NCI-H1417 treated with DMSO at 0.1 percent for 48 hours (cell line): ENCODE data around the gene RNASE13.

Experiments used
- DNase-seq: peaks from one replicate; lab custom pipeline; 2025; lab: John Stamatoyannopoulos, UW

The RNASE13 gene

DNA sequence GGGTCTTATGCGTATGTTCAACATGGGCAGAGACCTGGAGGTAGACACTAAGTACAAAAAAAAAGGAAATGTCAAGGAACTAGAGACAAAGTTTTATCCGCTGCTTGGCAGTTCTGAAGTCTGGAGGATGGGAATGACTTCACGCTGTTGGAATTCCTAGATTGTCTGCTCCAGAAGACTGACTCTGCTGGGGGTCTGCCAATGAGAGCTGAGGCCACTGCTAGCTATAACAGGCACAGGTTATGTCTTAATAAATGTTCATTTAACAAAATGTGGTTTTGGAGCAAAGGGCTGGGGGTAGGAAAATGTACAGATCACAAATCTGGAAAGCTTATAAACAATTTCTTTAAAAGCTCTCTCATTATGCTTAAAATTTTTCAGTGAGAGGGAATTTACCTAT is 28.9 kb upstream of the RNASE13 start:
- DNase-seq: no peak

GRCh38 chr14:21061347-21061668 is 26.7 kb upstream of the RNASE13 start:
- DNase-seq: no peak

DNA sequence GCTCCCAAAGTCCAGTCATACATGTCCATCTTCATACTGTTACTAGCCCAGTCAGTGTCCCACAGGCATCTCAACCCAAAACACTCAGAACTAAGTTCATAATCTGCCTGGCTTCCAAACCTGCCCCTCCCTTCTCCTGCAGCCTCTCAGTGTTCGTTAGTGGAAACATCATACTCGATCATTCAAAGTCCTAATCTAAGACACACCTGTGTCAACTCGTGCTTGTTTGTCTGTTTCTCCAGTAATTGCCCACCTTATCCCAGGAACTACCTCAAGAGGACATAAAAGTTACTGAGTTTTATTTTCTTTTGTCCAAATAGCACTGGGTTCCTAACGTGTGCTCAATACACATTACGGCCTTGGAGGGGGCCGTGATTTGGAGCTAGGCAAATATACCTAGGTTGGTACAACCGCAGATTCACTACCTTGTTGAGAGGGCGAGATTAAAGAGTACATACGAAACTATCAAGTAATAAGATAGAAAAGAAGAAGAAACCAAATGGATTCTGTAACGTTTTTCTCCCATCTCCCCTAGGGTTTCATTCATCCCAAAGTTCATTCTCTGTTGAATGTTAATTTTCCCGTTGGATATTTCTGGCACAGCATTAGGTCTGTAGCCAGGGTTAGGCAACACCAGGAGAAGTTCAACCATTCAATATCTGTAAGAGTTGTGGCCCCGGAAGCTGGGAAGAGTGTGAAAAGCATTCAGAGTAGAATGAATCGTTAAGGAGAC is 26.2 kb upstream of the RNASE13 start:
- no peak for DNase-seq

- DNase-seq: no peak
These were observed 25.4 kb upstream of the RNASE13 start for GRCh38 chr14:21059842-21060613.

GRCh38 chr14:21058903-21059302 is 24.3 kb upstream of the RNASE13 start:
- no peak for DNase-seq

GRCh38 chr14:21057803-21058675 is 23.4 kb upstream of the RNASE13 start, which contains the start of gene RNASE8:
TSS of gene RNASE8 (plus strand) at chr14:21057822. CDS start at chr14:21057893, 71 bp downstream.
- DNase-seq: no peak

- DNase-seq: no peak
These were observed 22.0 kb upstream of the RNASE13 start for GRCh38 chr14:21056520-21057163.

GRCh38 chr14:21055432-21056117 is 21.0 kb upstream of the RNASE13 start:
- no peak for DNase-seq

DNA sequence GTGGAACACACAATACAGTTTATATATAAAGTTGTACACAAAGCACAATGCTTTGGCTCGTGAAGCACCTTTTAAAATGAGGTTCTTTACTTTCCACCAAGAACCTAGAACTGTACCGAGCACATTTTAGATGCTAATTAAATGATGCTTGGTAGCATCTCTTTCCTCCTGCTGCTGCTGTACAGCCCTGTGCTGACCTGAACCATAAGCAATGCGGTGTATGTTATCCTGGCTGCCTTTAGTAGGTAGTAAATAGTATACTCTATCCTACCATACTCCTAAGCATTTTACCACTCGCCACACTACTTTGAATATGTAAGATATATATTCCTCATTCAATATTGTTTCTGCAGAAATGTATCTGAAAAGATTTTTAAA is 20.1 kb upstream of the RNASE13 start:
- DNase-seq: no peak

DNA sequence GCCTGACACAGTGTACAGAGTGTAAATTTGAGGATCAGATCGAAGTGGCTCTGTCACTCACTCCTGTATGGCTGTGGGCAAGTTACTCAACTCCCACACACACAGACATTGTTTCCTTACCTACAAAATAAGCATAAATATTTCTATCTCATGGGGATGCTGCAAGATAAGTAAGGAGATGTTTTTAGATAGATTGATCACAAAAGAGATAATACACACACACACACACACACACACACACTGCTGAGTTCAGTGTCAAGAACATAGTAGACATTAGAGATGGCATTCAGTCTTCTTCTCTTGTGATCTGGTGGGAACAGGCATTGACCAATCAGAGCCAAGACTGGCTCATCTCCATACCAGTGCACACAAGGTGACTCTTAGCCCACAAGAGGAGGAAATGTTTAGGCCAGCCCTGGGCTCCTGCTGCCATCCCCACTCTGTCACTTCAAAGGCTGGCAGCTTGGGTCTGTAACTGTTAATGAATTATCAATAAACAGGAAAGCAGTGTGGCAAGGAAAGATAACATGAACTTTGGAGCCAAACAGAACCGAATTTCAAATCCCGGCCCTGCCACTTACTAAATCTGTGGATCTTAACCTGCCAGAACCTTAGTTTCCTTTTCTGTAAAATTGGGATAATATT is 19.6 kb upstream of the RNASE13 start:
- DNase-seq: no peak

- no peak for DNase-seq
These were observed 18.8 kb upstream of the RNASE13 start for GRCh38 chr14:21053184-21054122.

DNA sequence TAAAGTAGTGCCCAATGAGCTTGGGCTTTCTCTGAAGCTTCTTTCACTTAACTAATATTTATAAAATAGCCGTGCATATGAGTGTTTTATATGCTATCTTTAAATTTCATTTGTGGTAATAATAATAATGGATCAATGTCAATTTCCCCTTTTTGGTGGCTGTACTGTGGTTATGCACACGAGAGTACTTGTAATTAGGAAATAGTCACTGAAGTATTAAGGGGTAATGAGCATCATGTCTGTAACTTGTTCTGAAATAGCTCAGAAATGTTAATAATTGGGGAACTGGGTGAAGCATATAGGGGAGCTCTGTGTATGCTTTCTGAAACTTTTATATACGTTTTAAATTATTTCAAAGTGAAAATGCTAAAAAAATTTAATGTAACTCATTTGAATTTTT is 16.0 kb upstream of the RNASE13 start:
- DNase-seq: no peak

DNA sequence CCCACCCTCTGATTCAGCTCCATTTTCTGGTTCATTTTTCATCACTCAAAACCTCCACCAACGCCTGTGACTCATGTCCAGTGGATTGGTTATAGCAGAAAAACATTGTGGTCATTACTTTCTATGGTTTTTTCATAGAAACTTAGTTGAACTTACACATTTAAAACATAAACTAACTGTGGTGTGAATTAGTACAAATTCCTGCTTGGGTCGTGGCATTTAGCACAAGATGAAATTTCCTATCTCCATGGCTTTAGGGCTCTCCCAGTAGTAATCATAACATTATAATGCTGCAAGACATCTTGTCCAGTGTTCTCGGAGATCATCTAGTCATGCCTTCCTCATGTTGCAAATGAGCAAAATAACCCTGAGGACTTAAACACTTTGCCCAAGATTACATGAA is 14.7 kb upstream of the RNASE13 start:
- no peak for DNase-seq

DNA sequence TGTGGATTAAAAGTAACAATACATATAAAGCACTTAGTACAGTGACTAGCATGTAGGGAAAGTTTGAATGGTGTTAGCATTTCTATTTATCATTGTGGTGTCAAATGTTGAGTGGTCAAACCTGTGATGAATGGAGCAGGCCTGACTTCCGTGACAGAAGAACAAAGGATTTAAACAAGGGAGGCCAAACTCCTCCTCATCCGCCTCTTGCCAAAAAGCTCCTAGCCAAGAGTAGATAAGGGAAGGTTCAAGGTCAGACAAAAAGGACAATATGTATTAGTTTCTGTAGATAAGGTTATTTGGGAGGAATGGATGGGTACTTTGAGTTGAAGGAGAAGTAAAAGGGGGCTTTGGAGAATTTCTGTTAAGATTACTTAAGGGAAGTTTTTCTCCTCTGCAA is 14.0 kb upstream of the RNASE13 start:
- DNase-seq: no peak

GRCh38 chr14:21047378-21047781 is 12.8 kb upstream of the RNASE13 start:
- DNase-seq: no peak

DNA sequence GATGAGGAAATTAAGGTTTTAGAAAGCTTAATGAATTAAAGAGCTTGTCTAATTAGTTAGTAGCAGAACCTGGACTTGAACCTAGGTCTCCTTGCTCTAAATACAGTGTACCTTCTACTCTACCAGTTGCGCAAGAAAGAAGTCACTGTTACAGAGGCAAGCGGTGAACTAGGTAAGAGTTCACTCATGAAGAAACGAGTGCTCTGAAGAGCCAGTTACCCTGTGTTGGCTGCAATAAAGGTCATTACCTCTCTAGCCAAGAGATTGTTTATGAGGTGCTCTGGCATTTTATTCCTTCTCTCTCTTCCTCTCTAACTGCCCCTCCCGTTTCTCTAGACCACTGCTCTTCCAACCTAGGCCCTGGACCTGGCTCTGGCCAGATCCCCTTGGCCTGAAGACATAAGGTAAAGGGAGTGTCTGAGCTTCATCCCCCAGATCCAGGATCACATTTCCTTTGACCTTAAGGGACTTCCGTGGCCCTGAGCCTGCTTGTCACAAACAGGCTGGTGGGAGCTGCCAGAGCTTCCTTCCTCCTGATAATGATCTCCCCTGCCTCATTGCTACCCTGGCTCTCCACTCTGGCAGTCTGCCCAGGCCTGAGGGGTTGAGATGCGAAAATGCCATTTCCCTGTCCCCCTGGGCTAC is 9.5 kb upstream of the RNASE13 start:
- no peak for DNase-seq

DNA sequence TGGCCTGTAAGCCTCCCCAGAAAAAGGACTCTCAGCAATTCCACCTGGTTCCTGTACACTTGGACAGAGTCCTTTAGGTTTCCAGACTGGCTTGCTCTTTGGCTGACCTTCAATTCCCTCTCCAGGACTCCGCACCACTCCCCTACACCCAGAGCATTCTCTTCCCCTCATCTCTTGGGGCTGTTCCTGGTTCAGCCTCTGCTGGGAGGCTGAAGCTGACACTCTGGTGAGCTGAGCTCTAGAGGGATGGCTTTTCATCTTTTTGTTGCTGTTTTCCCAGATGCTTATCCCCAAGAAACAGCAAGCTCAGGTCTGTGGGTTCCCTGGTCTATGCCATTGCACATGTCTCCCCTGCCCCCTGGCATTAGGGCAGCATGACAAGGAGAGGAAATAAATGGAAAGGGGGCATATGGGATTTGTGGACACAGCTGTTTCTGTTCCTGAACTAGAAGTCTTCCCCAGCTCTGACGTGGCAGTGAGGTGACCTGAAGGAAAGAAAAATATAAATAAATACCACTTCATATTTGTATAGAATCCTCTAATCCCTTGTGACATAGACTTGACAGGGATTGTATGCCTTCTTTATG is 8.9 kb upstream of the RNASE13 start:
- no peak for DNase-seq

GRCh38 chr14:21042918-21043317 is 8.3 kb upstream of the RNASE13 start:
- DNase-seq: no peak
